ENCODE results near the gene ANKRD10.

The ANKRD10 gene

GRCh38 chr13:110944968-110945927, 30.4 kb upstream of the ANKRD10 start:
- no peak for DNase-seq (ENCODE audit: low spot score)

- peak; percentile 66 for DNase-seq (ENCODE audit: low spot score)
Observed at GRCh38 chr13:110944121-110944967, 29.5 kb upstream of the ANKRD10 start.

- no peak for DNase-seq (ENCODE audit: low spot score)
Observed at GRCh38 chr13:110942248-110942981, 27.5 kb upstream of the ANKRD10 start.

GRCh38 chr13:110938662-110939421, 24.0 kb upstream of the ANKRD10 start:
- no peak for DNase-seq (ENCODE audit: low spot score)

- no peak for DNase-seq (ENCODE audit: low spot score)
Observed at GRCh38 chr13:110937511-110938285, 22.8 kb upstream of the ANKRD10 start.

- no peak for DNase-seq (ENCODE audit: low spot score)
Observed at GRCh38 chr13:110936519-110936918, 21.6 kb upstream of the ANKRD10 start.

- no peak for DNase-seq (ENCODE audit: low spot score)
Observed at GRCh38 chr13:110932588-110932987, 17.7 kb upstream of the ANKRD10 start.

GRCh38 chr13:110929104-110929777, 14.4 kb upstream of the ANKRD10 start:
- no peak for DNase-seq (ENCODE audit: low spot score)

GRCh38 chr13:110925023-110925612, 10.2 kb upstream of the ANKRD10 start:
- no peak for DNase-seq (ENCODE audit: low spot score)

GRCh38 chr13:110924639-110924934, 9.7 kb upstream of the ANKRD10 start:
- no peak for DNase-seq (ENCODE audit: low spot score)

- no peak for DNase-seq (ENCODE audit: low spot score)
Observed at GRCh38 chr13:110923777-110924638, 9.1 kb upstream of the ANKRD10 start.

GRCh38 chr13:110923086-110923485, 8.2 kb upstream of the ANKRD10 start:
- no peak for DNase-seq (ENCODE audit: low spot score)

GRCh38 chr13:110922506-110922905, 7.6 kb upstream of the ANKRD10 start:
- no peak for DNase-seq (ENCODE audit: low spot score)

GRCh38 chr13:110921695-110922094, 6.8 kb upstream of the ANKRD10 start:
- DNase-seq (ENCODE audit: low spot score): no peak

- DNase-seq (ENCODE audit: low spot score): no peak
Observed at GRCh38 chr13:110921209-110921608, 6.3 kb upstream of the ANKRD10 start.

- DNase-seq (ENCODE audit: low spot score): no peak
Observed at GRCh38 chr13:110920038-110920437, 5.2 kb upstream of the ANKRD10 start.

- DNase-seq (ENCODE audit: low spot score): peak; percentile 70
Observed at GRCh38 chr13:110916301-110917142, 1.7 kb upstream of the ANKRD10 start.

- no peak for DNase-seq (ENCODE audit: low spot score)
Observed at GRCh38 chr13:110915874-110916206, 971 bp upstream of the ANKRD10 start.

Data from AG08396 (cell line).